Panc1 (cell line): ENCODE data around the gene DGKD. TPM values are rescaled to one million over a fixed set of nuclear protein-coding genes. Genes with fewer than 3 reads are reported as not detected.

Experiments used
- ATAC-seq: fragments of 200-7000 bp; cut with Tn5 transposase; 2 replicates; pipeline ENCODE4 v1.9.1; 2020; ENCODE audit warnings: mild to moderate bottlenecking, moderate library complexity
- BruUV-seq: library from RNA; stranded (reverse); fragments of 400-500 nt; replicated peaks from 2 replicates; lab custom pipeline; 2021; lab: Mats Ljungman, UMichigan
- CTCF ChIA-PET: fragments of 300-600 bp; sonication (Branson Sonifier 250); formaldehyde crosslinking; loops from one replicate; lab custom pipeline; 2022; ENCODE audit warnings: antibody characterized with exemption; lab: Charles Lee
- POLR2A ChIA-PET: fragments of 300-600 bp; sonication (Branson Sonifier 250); formaldehyde crosslinking; loops from one replicate; lab custom pipeline; 2022; ENCODE audit warnings: antibody characterized with exemption; lab: Charles Lee
- DNase-seq: peaks from one replicate; pipeline ENCODE4 v3.0.0-alpha.2; 2010; ENCODE audit warnings: low read depth, low spot score
- H3K27ac ChIP-seq: 2 replicates; pipeline ENCODE4 v1.5.1; 2011; ENCODE audit warnings: mild to moderate bottlenecking, low read length, inconsistent platforms
- H3K27me3 ChIP-seq: fragments of 200-500 bp; sonication (Bioruptor generic); 2 replicates; pipeline ENCODE4 v1.6.0; 2014; ENCODE audit warnings: low read length, inconsistent platforms; ENCODE audit not compliant: control insufficient read depth, insufficient read depth
- H3K36me3 ChIP-seq: fragments of 200-500 bp; sonication (Bioruptor generic); 2 replicates; pipeline ENCODE4 v1.5.1; 2014; ENCODE audit warnings: inconsistent platforms, mild to moderate bottlenecking, low read length, moderate library complexity; ENCODE audit not compliant: control insufficient read depth, insufficient read depth
- H3K4me1 ChIP-seq: 2 replicates; pipeline ENCODE4 v1.5.1; 2011; ENCODE audit warnings: inconsistent platforms, mild to moderate bottlenecking, low read length, moderate library complexity; ENCODE audit not compliant: control insufficient read depth, insufficient read depth
- H3K4me3 ChIP-seq, 2 experiments: 2 replicates each; pipeline ENCODE4 v1.5.1; 2011 to 2012; ENCODE audit warnings: low read depth in 2 of 2, low read length in 2 of 2, mild to moderate bottlenecking in 2 of 2, inconsistent platforms in 1 of 2, moderate library complexity in 1 of 2
- H3K9me3 ChIP-seq: fragments of 200-500 bp; sonication (Bioruptor generic); 2 replicates; pipeline ENCODE4 v1.5.1; 2014; ENCODE audit warnings: low read depth, mild to moderate bottlenecking, inconsistent platforms, low read length, moderate library complexity; ENCODE audit not compliant: control insufficient read depth, insufficient read depth
- POLR2AphosphoS5 ChIP-seq: IDR thresholded peaks from 2 replicates; pipeline ENCODE4 v1.6.1; 2012; ENCODE audit warnings: mild to moderate bottlenecking, low read depth, low read length, moderate library complexity
- REST ChIP-seq, 2 experiments: IDR thresholded peaks; 2 replicates each; pipeline ENCODE4 v1.6.1; 2011 to 2012; ENCODE audit warnings: low read depth in 2 of 2, control low read depth in 1 of 2, low read length in 1 of 2, mild to moderate bottlenecking in 1 of 2, moderate library complexity in 1 of 2; ENCODE audit not compliant: insufficient read depth in 1 of 2
- SIN3A ChIP-seq: IDR thresholded peaks from 2 replicates; pipeline ENCODE4 v1.6.1; 2012; ENCODE audit warnings: low read depth, mild to moderate bottlenecking, low read length, moderate library complexity, borderline replicate concordance; ENCODE audit not compliant: insufficient read depth
- TCF7L2 ChIP-seq: IDR thresholded peaks from 2 replicates; pipeline ENCODE4 v1.6.1; 2011; ENCODE audit warnings: mild to moderate bottlenecking, low read depth, low read length, inconsistent platforms
- in situ Hi-C: cut with HindIII; loops from 2 replicates; pipeline ENCODE4 v1.10.0; 2016; ENCODE audit warnings: low sequenced_read_pairs, low pct_unique_long_range_greater_than_20kb
- intact Hi-C: fragments of 100-400 bp; cut with micrococcal nuclease; formaldehyde crosslinking; loops from one replicate; pipeline ENCODE4 v1.10.0; 2022; ENCODE audit not compliant: unreplicated experiment
- total RNA-seq: library from RNA; stranded (reverse); gene quantifications from one replicate; pipeline ENCODE4 v1.2.1, GENCODE V29; 2021; ENCODE audit not compliant: unreplicated experiment
- TF ChIP-seq, protein P1 (sequence below): fragments of 450-650 bp; IDR thresholded peaks from 2 replicates; pipeline ENCODE4 v1.5.1; 2017; ENCODE audit warnings: mild to moderate bottlenecking

Gene DGKD
- total RNA-seq, 1 experiment from 2014 or later: 89.0 TPM

DNA sequence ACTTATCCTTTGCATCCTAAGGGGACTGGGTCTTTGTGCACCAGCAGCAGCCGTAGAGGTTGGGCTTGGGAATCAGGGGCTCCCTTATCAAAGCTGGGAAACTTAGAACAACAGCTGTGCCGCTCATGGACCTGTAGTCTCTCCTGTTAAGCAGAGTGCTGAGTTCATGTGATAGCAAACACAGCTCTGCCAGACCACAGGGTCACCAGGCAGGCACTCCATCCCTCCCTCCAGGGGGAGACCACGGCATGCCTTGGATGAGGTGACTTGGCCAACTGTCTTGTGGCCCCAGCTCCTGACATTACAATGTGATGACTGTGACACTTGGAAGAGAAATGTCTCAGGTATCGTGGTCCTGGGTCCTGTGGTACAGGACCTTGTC lies 60.0 kb downstream of the DGKD start:
- no TSS peak for BruUV-seq
- 0 out of 4 replicates have a peak overlapping the region, but pooled peaks of 1 of the 2 experiments have one; percentile 5 for H3K4me3 ChIP-seq
- H3K27ac ChIP-seq: peak overlapping the region; percentile 80
- intact Hi-C loops: no loop called here
- H3K4me1 ChIP-seq: peaks cover 64% of the 10 kb centered on the region
- POLR2A ChIA-PET: no interaction called here
- CTCF ChIA-PET: no interaction called here
- no peak for DNase-seq
- in situ Hi-C loops: no loop called here
- no peaks in the 10 kb centered on the region for H3K27me3 ChIP-seq
- peaks cover 24% of the 10 kb centered on the region; the same call in 1 of the 2 replicates for H3K9me3 ChIP-seq
- no peak for TF ChIP-seq SIN3A
- no peak for TF ChIP-seq POLR2AphosphoS5
- no peak for TF ChIP-seq REST (IDR thresholded peaks at IDR 0.05; ENCODE audit: insufficient read depth in 1 of 2, low read depth in 2 of 2, low read length in 1 of 2)
- TF ChIP-seq TCF7L2: no peak
- TF ChIP-seq, protein P1, sequence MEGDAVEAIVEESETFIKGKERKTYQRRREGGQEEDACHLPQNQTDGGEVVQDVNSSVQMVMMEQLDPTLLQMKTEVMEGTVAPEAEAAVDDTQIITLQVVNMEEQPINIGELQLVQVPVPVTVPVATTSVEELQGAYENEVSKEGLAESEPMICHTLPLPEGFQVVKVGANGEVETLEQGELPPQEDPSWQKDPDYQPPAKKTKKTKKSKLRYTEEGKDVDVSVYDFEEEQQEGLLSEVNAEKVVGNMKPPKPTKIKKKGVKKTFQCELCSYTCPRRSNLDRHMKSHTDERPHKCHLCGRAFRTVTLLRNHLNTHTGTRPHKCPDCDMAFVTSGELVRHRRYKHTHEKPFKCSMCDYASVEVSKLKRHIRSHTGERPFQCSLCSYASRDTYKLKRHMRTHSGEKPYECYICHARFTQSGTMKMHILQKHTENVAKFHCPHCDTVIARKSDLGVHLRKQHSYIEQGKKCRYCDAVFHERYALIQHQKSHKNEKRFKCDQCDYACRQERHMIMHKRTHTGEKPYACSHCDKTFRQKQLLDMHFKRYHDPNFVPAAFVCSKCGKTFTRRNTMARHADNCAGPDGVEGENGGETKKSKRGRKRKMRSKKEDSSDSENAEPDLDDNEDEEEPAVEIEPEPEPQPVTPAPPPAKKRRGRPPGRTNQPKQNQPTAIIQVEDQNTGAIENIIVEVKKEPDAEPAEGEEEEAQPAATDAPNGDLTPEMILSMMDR: no peak
- ATAC-seq: peak; percentile 49
- H3K36me3 ChIP-seq: no peaks in the 10 kb centered on the region

DNA sequence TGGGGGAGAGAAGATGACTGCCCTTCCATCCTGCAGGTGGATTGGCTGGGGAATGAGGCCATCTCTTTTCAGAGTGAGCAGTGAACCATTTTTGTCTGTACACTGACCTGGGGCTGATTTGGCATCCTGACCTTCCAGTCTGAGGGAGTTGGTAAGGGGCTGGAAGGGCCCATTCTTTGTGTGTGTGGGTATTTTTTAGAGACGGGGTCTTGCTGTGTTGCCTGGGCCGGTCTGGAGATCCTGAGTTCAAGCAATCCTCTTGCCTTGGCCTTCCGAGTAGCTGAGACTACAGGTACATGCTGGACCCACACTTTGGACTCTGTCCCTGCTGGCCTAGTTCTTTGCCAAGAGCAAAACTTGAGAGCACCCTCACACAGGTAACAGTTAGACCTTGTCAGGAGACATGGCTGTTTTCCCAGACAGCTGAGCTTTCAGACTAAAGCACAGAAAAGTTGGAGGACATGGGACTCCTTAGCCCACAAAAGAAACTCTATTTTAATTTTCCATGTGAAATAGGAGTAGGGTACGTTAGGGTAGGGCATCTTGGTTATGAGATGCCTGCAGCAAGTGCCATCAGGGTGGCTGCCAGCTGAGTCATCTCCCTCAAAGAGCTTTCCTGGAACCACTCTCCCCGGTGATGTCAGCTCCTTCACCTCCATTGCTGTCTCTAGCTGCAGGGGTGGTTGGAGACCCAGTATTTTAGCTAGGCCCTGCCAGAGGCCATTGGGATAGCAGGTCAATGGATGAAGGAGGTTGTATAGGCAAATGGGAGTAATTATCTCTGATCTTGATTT lies 60.7 kb downstream of the DGKD start:
- Histone ChIP-seq H3K9me3 (peaks cover 23% of the 10 kb centered on the region; the same call in 1 of the 2 replicates), H3K4me3 (no peak overlapping the region), H3K36me3 (no peaks in the 10 kb centered on the region), H3K27ac (peak overlapping the region; percentile 80), H3K4me1 (peaks cover 71% of the 10 kb centered on the region), H3K27me3 (no peaks in the 10 kb centered on the region)
- in situ Hi-C loops (no loop called here), intact Hi-C loops (no loop called here)
- ATAC-seq: no peak
- POLR2A ChIA-PET: no interaction called here
- TF ChIP-seq SIN3A: no peak
- TF ChIP-seq, protein P1: no peak
- TF ChIP-seq POLR2AphosphoS5: no peak
- no peak for TF ChIP-seq REST (IDR thresholded peaks at IDR 0.05; ENCODE audit: insufficient read depth in 1 of 2, low read depth in 2 of 2, low read length in 1 of 2)
- no peak for TF ChIP-seq TCF7L2
- no peak for DNase-seq
- BruUV-seq: no TSS peak
- CTCF ChIA-PET: no interaction called here
